Brain microvascular endothelial cell (primary cell): ENCODE measurements around the gene PHF21B.

Experiments
- DNase-seq: peaks from one replicate; pipeline ENCODE4 v3.0.0-alpha.2; 2020
- H3K27ac ChIP-seq: fragments of 250-450 bp; sonication (Bioruptor Pico); 2 replicates; pipeline ENCODE4 v1.5.1; 2020; ENCODE audit warnings: mild to moderate bottlenecking, moderate library complexity
- H3K27me3 ChIP-seq: fragments of 250-450 bp; sonication (Bioruptor Pico); replicated peaks from 2 replicates; pipeline ENCODE4 v1.5.1; 2020; ENCODE audit warnings: mild to moderate bottlenecking
- H3K36me3 ChIP-seq: fragments of 250-450 bp; sonication (Bioruptor Pico); replicated peaks from 2 replicates; pipeline ENCODE4 v1.5.1; 2020; ENCODE audit warnings: mild to moderate bottlenecking
- H3K4me3 ChIP-seq: 2 replicates; pipeline ENCODE4 v1.5.1; 2011; ENCODE audit warnings: low read depth, mild to moderate bottlenecking, control low read depth, low read length, moderate library complexity
- in situ Hi-C: cut with HindIII; loops from 2 replicates; pipeline ENCODE4 v1.10.0; 2017; ENCODE audit warnings: low sequenced_read_pairs, low pct_ligation_motif_present
- TF ChIP-seq, protein P1 (sequence below): IDR thresholded peaks from 2 replicates; pipeline ENCODE4 v1.5.1; 2011; ENCODE audit warnings: low read depth, mild to moderate bottlenecking, moderate library complexity, low read length, control low read depth, inconsistent platforms; ENCODE audit errors: missing control alignments

PHF21B gene

DNA sequence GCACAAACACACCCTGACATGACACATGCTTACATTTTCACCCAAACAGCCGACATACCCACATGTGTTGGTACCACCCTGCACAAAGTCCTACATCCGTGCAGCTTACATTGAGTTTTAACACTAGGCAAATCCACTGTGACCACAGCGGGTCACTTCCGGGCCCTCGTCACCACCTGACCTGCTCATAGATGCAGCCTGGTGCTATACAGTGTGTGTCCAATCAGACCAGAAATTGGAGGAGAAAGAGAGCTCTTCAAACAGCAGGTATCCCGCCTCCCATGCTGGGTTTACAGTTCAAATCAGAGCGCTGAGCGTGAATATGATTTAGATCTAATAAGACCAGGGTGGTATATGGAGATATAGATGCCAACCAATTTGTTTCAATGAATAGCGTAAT, 35.4 kb downstream of the PHF21B start:
- Histone ChIP-seq H3K27me3 (no peaks in the 10 kb centered on the region), H3K4me3 (no peak overlapping the region), H3K36me3 (no peaks in the 10 kb centered on the region), H3K27ac (no peak overlapping the region)
- in situ Hi-C loops, result no loop called here
- no peak for DNase-seq
- TF ChIP-seq, protein P1, sequence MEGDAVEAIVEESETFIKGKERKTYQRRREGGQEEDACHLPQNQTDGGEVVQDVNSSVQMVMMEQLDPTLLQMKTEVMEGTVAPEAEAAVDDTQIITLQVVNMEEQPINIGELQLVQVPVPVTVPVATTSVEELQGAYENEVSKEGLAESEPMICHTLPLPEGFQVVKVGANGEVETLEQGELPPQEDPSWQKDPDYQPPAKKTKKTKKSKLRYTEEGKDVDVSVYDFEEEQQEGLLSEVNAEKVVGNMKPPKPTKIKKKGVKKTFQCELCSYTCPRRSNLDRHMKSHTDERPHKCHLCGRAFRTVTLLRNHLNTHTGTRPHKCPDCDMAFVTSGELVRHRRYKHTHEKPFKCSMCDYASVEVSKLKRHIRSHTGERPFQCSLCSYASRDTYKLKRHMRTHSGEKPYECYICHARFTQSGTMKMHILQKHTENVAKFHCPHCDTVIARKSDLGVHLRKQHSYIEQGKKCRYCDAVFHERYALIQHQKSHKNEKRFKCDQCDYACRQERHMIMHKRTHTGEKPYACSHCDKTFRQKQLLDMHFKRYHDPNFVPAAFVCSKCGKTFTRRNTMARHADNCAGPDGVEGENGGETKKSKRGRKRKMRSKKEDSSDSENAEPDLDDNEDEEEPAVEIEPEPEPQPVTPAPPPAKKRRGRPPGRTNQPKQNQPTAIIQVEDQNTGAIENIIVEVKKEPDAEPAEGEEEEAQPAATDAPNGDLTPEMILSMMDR, result no peak

DNA sequence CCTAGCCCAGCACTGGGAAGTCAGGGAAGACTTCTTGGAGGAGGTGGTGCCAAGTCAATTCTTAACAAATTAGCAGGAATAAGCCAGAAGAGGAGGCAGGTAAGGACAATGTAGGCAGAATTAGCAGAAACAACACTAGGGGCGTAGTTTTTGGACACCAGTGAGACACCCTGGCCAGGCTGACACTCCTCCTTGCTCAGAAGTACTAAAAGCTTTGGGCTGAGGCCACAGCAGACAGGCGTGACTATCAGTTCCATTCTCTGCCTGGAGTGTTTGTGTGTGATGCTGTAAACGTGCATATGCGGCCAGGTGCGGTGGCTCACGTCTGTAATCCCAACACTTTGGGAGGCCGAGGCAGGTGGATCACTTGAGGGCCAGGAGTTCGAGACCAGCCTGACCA, 36.0 kb downstream of the PHF21B start:
- no peaks in the 10 kb centered on the region for H3K27me3 ChIP-seq
- no peaks in the 10 kb centered on the region for H3K36me3 ChIP-seq
- H3K27ac ChIP-seq, result no peak overlapping the region
- no peak for DNase-seq
- TF ChIP-seq, protein P1, result no peak
- H3K4me3 ChIP-seq, result no peak overlapping the region
- in situ Hi-C loops, result no loop called here

DNA sequence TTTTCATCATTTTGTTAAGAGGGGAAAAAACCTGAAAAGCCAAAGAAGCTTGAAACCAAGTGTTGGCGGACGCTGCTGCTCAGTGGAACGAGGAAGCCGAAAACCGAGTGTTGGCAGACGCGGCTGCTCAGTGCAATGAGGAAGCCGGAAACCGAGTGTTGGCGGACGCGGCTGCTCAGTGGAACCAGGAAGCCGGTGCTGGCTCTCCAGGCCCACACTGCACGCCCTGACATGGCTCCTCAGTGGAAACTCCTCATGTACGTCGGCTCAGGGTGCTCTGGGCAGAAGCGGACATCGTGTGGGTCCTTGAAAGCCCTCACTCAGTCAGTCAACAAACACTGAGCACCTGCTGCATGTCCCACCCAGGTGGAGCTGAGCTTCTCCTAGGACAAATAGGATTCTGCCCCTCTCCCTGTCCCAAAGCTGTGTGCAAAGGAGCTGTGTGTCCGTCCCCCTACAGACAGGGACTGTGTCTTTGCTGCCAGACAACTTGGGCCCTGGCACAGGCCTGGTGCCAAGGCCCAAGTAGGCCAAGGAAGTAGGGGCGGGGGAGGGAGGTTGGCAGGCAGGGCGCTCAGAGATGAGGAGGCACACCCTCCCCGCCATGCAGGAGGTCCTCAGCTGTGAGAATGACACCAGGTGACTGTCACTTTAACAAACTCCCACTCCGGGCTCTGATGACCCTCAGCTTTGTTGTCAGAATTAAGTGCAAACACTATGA, 37.3 kb downstream of the PHF21B start:
- TF ChIP-seq, protein P1, result no peak
- in situ Hi-C loops, result no loop called here
- H3K36me3 ChIP-seq, result no peaks in the 10 kb centered on the region
- H3K4me3 ChIP-seq, result no peak overlapping the region
- H3K27ac ChIP-seq, result no peak overlapping the region
- H3K27me3 ChIP-seq, result no peaks in the 10 kb centered on the region
- no peak for DNase-seq

DNA sequence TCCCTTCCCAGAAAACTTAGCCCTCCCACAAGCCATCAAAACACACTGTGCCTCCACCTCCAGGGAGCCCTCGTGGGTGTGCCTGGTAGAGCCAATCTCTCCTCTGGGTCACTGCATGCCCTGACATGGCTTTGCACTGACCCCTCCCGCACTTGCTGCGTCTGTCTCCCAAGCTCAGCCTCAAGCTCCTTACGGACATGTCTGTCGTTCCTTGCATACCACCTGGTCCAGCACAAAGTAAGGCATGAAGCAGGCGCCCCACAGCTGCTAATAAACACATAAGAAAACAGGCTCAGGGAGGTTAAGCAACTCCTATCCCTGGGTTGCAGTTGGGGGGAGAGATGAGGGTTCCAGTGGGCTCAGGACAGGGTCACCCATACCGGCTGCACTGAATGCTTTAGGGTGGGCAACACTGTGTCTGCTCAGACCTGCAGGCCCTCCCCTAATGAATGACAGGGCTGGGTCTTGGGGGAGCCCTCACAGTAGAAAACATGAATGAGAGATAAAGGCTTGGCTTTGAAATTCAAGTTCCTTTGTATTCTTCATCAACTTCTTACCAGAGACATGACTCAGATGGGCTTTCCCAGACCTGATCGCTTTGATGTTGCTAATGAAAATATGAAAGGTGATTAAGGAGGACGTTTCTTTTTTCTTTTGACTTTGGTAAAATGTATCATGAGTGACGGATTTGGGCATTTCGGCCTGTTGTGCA, 38.0 kb downstream of the PHF21B start:
- H3K4me3 ChIP-seq, result no peak overlapping the region
- TF ChIP-seq, protein P1, result no peak
- in situ Hi-C loops, result no loop called here
- no peak overlapping the region for H3K27ac ChIP-seq
- H3K27me3 ChIP-seq, result no peaks in the 10 kb centered on the region
- H3K36me3 ChIP-seq, result no peaks in the 10 kb centered on the region
- no peak for DNase-seq

DNA sequence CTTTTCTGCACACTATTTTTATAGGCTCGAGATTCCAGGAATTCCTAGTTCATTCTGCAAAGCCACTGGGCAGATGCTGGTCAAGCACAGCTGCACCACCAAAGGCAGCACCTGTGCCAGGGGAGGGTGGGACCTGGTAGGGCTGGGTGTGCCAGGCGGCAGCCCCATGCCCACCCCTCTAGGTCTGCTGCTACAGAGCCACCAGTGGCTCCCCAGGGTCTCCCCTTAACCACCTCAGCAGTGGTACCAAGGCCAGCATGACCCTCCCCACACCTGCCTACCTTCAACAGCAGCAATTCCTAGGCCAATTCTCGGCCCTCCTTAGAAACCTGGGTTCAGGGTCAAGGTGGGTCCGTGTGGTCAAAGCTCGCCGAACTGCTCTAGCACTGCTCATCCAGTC, 39.5 kb downstream of the PHF21B start:
- no peak overlapping the region for H3K4me3 ChIP-seq
- H3K27ac ChIP-seq, result no peak overlapping the region
- in situ Hi-C loops, result no loop called here
- TF ChIP-seq, protein P1, result no peak
- no peak for DNase-seq
- H3K27me3 ChIP-seq, result no peaks in the 10 kb centered on the region
- H3K36me3 ChIP-seq, result no peaks in the 10 kb centered on the region
